Lung (tissue), 12 donors: ENCODE results near the gene FSD2. TPM values are rescaled to one million over a fixed set of nuclear protein-coding genes. Genes with fewer than 3 reads are reported as not detected.

Experiments
- ATAC-seq: fragments of 200-7000 bp; cut with Tn5 transposase; one replicate; pipeline ENCODE4 v1.9.1; 2020; ENCODE audit warnings: moderate number of reproducible peaks; ENCODE audit not compliant: insufficient read depth, low FRiP score
- DNase-seq, 3 donors: peaks; one replicate each; pipeline ENCODE4 v3.0.0-alpha.2; 2013 to 2017
- H3K27ac ChIP-seq, 2 donors: one replicate each; pipeline ENCODE4 v1.5.1; 2013; ENCODE audit warnings: mild to moderate bottlenecking in 2 of 2, moderate library complexity in 2 of 2, control low read depth in 1 of 2, inconsistent platforms in 1 of 2, low read depth in 1 of 2, low read length in 1 of 2
- H3K27me3 ChIP-seq, 3 donors: one replicate each; pipeline ENCODE4 v1.5.1; 2013; ENCODE audit warnings: low read length in 2 of 3; ENCODE audit not compliant: control insufficient read depth in 3 of 3, insufficient read depth in 3 of 3
- H3K36me3 ChIP-seq, 4 donors: one replicate each; pipeline ENCODE4 v1.5.1; 2013; ENCODE audit warnings: low read length in 4 of 4, mild to moderate bottlenecking in 1 of 4, moderate library complexity in 1 of 4; ENCODE audit not compliant: control insufficient read depth in 4 of 4, insufficient read depth in 4 of 4
- H3K4me1 ChIP-seq, 5 donors: one replicate each; pipeline ENCODE4 v1.5.1; 2013; ENCODE audit warnings: low read length in 5 of 5, mild to moderate bottlenecking in 2 of 5, moderate library complexity in 1 of 5; ENCODE audit not compliant: control insufficient read depth in 5 of 5, insufficient read depth in 5 of 5
- H3K4me3 ChIP-seq: one replicate; pipeline ENCODE4 v1.5.1; 2013; ENCODE audit warnings: mild to moderate bottlenecking, control low read depth, moderate library complexity
- H3K9ac ChIP-seq, 2 donors: one replicate each; pipeline ENCODE4 v1.5.1; 2013; ENCODE audit warnings: low read length in 2 of 2, control low read depth in 1 of 2; ENCODE audit not compliant: insufficient read depth in 1 of 2
- H3K9me3 ChIP-seq, 4 donors: one replicate each; pipeline ENCODE4 v1.5.1; 2013; ENCODE audit warnings: low read length in 3 of 4, mild to moderate bottlenecking in 1 of 4, moderate library complexity in 1 of 4; ENCODE audit not compliant: control insufficient read depth in 4 of 4, insufficient read depth in 3 of 4
- CTCF ChIP-seq: IDR thresholded peaks from 2 replicates; pipeline ENCODE4 v1.5.1; 2012; ENCODE audit warnings: mild to moderate bottlenecking; ENCODE audit errors: control extremely low read depth, extremely low read depth
- WGBS, 2 donors: extraction: QIAGEN DNeasy Blood & Tissue Kit; methylation state at CpG; one replicate each; pipeline ENCODE4 v1.1.7; 2013; 5-methylcytosine and 5-hydroxymethylcytosine counted together
- polyA plus RNA-seq, 2 donors: library from polyadenylated mRNA; stranded (reverse); fragments of 200-250 nt; gene quantifications; one replicate each; pipeline ENCODE4 v1.2.1, GENCODE V29; 2013
- total RNA-seq, 2 donors: library from RNA; depleted of rRNA in 1 of 2; stranded (reverse); fragments of >200 nt in 1 of 2; gene quantifications; one replicate each; pipeline ENCODE4 v1.2.1, GENCODE V29; 2014 to 2021
- donor health status: control.
- donor health status: control.
- donor health status: Bipolar disorder and iron deficiency.
- donor health status: healthy.
- donor health status: DM: yes; HTN: yes; CAD: no.

Gene FSD2
- total and polyA plus RNA-seq, 4 donors: 0.06 to 0.08 TPM; not detected in 2

GRCh38 chr15:82803793-82804574 is 1.9 kb downstream of the FSD2 start:
- 91 to 93% methylated on average over 2 of the region's 2 CpGs for WGBS, 2 donors
- H3K36me3 ChIP-seq: no peaks in the 10 kb centered on the region
- peaks cover 0 to 4% (median 3%) of the 10 kb centered on the region in 5 donors for H3K4me1 ChIP-seq
- H3K9me3 ChIP-seq: no peaks in the 10 kb centered on the region
- peaks cover 0 to 4% (median 0%) of the 10 kb centered on the region in 3 donors for H3K27me3 ChIP-seq
- DNase-seq (no peak), ATAC-seq (no peak)
- H3K27ac ChIP-seq: peak overlapping the region in 1 of 2 donors; percentile 87
- H3K9ac ChIP-seq: no peak overlapping the region
- TF ChIP-seq CTCF: no peak
- H3K4me3 ChIP-seq: no peak overlapping the region

DNA sequence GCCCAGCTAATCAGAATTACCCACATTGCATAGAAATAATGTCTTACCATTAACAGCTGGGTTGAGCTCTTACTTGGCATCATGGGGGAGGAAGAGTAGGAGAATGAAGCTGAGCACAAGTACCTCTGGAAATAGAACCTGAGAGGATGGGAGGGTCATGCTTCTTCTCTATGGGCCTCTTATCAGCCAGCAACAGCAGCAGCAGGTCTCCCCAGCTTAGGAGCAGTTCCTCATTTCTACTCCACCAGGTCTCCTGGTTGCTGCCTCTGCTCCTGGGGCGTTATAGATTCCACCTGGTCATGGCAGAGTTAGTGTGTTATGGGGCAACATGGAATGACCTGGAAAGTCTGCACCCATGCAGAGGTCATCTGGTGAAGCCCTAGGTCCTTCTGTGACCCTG is 3.4 kb downstream of the FSD2 start:
- Histone ChIP-seq H3K9me3 (no peaks in the 10 kb centered on the region), H3K9ac (no peak overlapping the region), H3K4me1 (no peaks in the 10 kb centered on the region), H3K4me3 (no peak overlapping the region), H3K27me3 (peaks cover 0 to 5% (median 0%) of the 10 kb centered on the region in 3 donors), H3K36me3 (no peaks in the 10 kb centered on the region), H3K27ac (peak overlapping the region in 1 of 2 donors; percentile 67)
- TF ChIP-seq CTCF: no peak
- WGBS, 2 donors: 37 to 60% methylated on average over 1 of the region's 1 CpG
- no peak for ATAC-seq
- DNase-seq: no peak

DNA sequence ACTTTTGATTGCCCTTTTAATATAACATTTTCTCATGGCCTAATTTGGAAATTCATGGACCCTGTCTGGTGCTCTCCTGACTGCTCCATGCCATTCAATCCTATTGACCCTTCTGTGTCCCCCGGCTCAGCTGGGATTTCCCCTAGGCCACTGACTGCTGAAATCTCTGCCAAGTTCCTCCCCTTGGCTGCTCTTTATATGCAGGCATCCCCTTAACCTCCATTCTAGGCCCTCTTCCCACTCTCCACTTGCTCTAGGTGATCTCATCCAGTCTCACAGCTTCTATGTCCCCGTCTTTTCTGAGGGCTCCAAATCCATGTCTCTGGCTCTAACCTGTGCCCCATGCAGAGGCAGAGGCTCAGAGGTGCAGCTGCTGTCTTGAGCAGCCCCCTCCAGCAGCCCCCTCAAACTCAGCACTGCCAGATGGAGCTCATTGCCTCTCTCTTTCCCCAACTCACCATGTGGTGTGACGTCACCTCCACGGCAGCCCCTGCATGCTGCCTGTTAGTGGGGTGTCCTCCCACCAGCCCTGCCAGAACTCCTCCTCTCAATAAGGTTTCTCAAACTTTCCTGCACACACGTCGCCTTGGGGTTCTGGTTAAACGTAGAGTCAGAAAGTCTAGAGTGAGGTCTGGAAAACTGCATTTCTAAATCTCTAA is 6.6 kb downstream of the FSD2 start:
- ATAC-seq (no peak), DNase-seq (no peak)
- 85 to 88% methylated on average over 7 of the region's 7 CpGs for WGBS, 2 donors
- TF ChIP-seq CTCF: no peak
- Histone ChIP-seq H3K9ac (no peak overlapping the region), H3K4me3 (no peak overlapping the region), H3K27me3 (peaks cover 0 to 5% (median 0%) of the 10 kb centered on the region in 3 donors), H3K27ac (peak overlapping the region in 1 of 2 donors; percentile 24), H3K4me1 (no peaks in the 10 kb centered on the region), H3K36me3 (no peaks in the 10 kb centered on the region), H3K9me3 (no peaks in the 10 kb centered on the region)
